ENCODE measurements around the gene GMDS.

GMDS gene

GRCh38 chr6:2205396-2205795, 40.0 kb downstream of the GMDS start:
- no peak for DNase-seq (ENCODE audit: low read depth)

GRCh38 chr6:2204272-2204671, 41.1 kb downstream of the GMDS start:
- DNase-seq (ENCODE audit: low read depth): no peak

GRCh38 chr6:2203264-2203663, 42.1 kb downstream of the GMDS start:
- DNase-seq (ENCODE audit: low read depth): no peak

- no peak for DNase-seq (ENCODE audit: low read depth)
Observed at GRCh38 chr6:2197984-2198383, 47.4 kb downstream of the GMDS start.

GRCh38 chr6:2197177-2197671, 48.2 kb downstream of the GMDS start:
- no peak for DNase-seq (ENCODE audit: low read depth)

- no peak for DNase-seq (ENCODE audit: low read depth)
Observed at GRCh38 chr6:2196079-2196679, 49.2 kb downstream of the GMDS start.

- DNase-seq (ENCODE audit: low read depth): no peak
Observed at GRCh38 chr6:2194643-2195042, 50.8 kb downstream of the GMDS start.

- no peak for DNase-seq (ENCODE audit: low read depth)
Observed at GRCh38 chr6:2193931-2194330, 51.5 kb downstream of the GMDS start.

GRCh38 chr6:2192976-2193375, 52.4 kb downstream of the GMDS start:
- no peak for DNase-seq (ENCODE audit: low read depth)

GRCh38 chr6:2191390-2191740, 54.0 kb downstream of the GMDS start:
- no peak for DNase-seq (ENCODE audit: low read depth)

- DNase-seq (ENCODE audit: low read depth): no peak
Observed at GRCh38 chr6:2190661-2191389, 54.6 kb downstream of the GMDS start.

- no peak for DNase-seq (ENCODE audit: low read depth)
Observed at GRCh38 chr6:2188856-2189384, 56.5 kb downstream of the GMDS start.

- no peak for DNase-seq (ENCODE audit: low read depth)
Observed at GRCh38 chr6:2188397-2188796, 57.0 kb downstream of the GMDS start.

- DNase-seq (ENCODE audit: low read depth): no peak
Observed at GRCh38 chr6:2187826-2188225, 57.6 kb downstream of the GMDS start.

GRCh38 chr6:2186516-2186915, 58.9 kb downstream of the GMDS start:
- DNase-seq (ENCODE audit: low read depth): no peak

- no peak for DNase-seq (ENCODE audit: low read depth)
Observed at GRCh38 chr6:2185466-2185865, 59.9 kb downstream of the GMDS start.

- no peak for DNase-seq (ENCODE audit: low read depth)
Observed at GRCh38 chr6:2184700-2185455, 60.5 kb downstream of the GMDS start.

GRCh38 chr6:2183752-2184151, 61.7 kb downstream of the GMDS start:
- DNase-seq (ENCODE audit: low read depth): no peak

- DNase-seq (ENCODE audit: low read depth): no peak
Observed at GRCh38 chr6:2183246-2183645, 62.2 kb downstream of the GMDS start.

GRCh38 chr6:2182251-2182650, 63.2 kb downstream of the GMDS start:
- no peak for DNase-seq (ENCODE audit: low read depth)

GRCh38 chr6:2181567-2181966, 63.8 kb downstream of the GMDS start:
- DNase-seq (ENCODE audit: low read depth): no peak

GRCh38 chr6:2179950-2180349, 65.5 kb downstream of the GMDS start:
- DNase-seq (ENCODE audit: low read depth): no peak

- no peak for DNase-seq (ENCODE audit: low read depth)
Observed at GRCh38 chr6:2179241-2179640, 66.2 kb downstream of the GMDS start.
